ENCODE data around the gene JPT2.

JPT2 gene

DNA sequence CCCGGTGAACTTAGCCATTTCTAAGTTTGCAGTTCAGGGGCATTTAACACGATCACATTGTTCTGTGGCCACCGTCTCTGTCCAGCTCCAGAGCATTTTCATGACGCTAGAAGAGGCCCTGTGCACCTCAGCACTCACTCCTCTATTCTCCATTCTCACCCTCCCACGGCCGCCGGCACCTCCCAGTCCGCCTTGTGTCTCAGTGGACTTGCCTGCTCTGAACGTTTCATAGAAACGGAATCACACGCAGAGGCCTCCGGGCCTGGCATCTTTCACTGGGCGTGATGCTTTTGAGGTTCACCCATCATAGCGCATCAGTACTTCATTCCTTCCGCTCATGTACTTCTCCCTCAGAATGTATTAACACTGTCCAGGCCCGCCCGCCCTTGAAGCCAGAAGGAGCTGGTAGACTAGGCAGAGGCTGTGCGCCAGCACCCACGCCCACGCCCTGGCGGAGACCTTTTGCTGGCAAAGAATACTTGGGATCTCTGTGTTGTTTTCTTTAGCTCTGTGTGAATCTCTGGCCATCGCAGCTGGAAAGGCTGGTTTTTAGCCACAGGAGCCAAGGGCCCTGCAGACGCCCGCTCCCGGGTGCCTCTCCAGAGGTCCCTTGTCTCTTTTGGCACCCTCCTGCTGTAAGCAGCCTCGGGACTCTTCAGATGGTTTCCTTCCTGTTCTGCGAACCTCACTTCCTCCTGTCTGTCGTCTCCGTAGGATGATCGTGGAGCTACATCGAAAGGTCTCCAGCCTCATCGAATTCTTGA is 23.4 kb upstream of the JPT2 start:
- DNase-seq = no peak

DNA sequence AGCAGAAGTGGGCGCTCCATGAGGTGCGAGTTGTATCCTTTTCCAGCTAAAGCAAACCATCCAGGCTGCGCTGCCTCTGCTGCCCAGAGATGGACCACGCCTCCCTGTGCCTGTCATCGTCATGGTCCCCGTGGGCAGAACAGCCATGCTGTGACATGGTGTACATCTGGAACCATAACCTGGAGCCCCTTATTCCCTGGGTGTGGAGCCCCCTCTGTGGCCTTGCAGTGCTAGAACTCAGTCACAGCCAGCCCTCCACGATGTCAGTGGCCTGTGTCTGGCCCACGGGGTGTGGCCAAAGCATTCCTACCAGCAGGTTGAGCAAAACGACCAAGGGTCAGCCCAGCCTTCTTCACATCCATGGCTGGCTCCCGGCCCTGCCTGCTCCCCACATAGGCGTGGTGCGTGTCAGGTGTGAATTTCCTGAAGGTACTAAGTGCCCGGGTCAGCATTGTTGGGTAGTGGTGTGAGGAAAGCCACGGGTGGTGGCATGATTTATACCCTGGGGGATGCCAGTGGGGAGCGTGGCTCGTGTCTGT is 22.7 kb upstream of the JPT2 start:
- DNase-seq = no peak

- DNase-seq = no peak
Measured at GRCh38 chr16:1655909-1656807, 21.9 kb upstream of the JPT2 start.

DNA sequence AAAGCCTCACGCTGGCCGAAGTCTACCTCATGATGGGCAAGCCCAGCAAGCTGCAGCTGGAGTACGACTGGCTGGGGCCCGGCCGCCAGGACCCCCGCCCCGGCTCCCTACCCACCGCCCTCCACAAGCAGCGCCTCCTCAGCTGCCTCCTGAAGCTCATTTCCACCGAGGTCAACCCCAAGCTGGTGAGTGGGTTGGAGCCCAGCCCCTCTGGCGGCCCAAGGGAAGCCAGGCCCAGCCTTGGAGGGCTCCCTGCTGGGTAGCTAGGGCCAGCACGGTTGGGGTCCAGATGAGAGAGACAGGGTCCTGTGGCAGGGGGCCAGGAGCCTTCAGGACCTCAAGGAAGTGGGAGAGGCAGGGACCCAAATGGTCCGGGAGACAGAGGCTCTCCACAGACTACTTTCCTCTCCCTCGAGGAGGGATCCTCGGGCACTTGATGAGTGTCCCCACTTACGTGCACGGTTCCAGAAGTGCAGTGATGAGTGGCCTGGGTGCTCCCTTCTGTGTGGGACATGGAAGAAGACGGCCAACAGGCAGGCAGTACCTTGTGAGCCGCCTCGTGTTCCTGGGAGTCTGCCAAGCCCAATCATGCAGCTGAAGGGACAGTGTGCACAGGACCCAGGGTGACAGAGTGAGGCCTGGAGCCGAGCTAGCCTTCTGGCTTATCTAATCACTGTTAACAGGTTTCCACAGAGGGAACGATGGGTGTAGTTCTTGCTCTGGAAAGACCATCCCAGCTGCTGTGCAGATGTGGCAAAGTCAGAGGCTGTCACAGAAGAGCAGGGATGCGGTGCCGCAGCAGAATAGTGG is 21.1 kb upstream of the JPT2 start:
- no peak for DNase-seq

DNA sequence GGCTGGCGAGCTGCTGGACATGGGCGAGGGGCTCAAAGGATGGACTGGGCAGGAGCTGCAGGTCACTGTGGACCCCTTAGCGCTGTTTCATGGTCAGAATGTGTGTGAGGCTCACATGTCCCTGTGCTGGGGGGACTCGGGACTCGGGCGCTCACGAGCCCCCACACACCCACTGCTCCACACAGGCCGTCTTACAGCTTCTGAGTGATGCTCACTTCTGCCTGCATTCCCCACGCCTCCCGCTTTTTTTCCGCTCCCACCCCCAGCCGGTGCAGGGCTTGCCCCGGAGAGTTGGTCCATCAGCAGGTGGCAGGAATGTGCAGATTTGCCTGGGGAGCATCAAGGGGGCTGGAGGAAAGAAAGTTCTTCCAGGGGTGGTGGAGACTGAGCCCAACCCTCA is 20.2 kb upstream of the JPT2 start:
- no peak for DNase-seq

- no peak for DNase-seq
Measured at GRCh38 chr16:1659031-1659430, 19.0 kb upstream of the JPT2 start.

DNA sequence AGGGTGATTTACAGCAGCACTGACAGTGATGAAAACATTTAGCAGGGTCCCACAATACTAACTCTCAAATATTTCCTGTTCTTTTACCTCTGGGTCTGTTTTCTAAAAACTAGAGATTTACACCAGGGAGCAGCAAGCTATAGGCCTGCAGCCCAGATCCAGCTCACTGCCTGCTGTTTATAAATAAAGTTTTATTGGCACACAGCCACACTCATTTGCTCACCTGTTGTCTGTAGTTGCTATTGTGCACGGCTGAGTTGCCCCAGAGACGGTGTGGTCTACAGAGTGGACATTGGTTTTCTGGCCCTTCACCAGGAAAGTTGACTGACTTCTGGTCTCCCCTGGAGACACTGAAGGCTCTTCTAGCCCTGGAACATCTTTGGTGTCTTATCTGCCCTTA is 16.3 kb upstream of the JPT2 start:
- no peak for DNase-seq

- DNase-seq = no peak
Measured at GRCh38 chr16:1662543-1662942, 15.5 kb upstream of the JPT2 start.

- DNase-seq = no peak
Measured at GRCh38 chr16:1665829-1666228, 12.2 kb upstream of the JPT2 start.

DNA sequence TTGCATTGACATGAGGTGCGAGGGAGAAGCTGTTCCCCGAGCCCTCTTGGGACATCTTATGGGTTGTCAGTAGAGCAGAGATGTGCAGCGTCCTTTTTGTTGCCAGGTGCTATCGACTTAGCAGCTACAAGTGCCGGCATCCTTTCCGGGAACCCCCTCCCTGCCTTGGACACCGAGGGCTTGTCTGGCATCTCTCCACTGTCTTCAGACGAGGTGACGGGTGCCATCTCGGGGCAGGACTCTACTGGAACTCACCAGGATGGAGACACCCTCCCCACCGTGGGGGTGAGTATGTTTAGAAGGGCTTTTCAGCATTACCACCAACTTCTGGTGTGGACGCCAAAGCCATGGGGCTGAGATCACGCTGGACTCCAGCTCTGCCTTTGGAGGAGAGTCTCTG is 11.8 kb upstream of the JPT2 start:
- no peak for DNase-seq

DNA sequence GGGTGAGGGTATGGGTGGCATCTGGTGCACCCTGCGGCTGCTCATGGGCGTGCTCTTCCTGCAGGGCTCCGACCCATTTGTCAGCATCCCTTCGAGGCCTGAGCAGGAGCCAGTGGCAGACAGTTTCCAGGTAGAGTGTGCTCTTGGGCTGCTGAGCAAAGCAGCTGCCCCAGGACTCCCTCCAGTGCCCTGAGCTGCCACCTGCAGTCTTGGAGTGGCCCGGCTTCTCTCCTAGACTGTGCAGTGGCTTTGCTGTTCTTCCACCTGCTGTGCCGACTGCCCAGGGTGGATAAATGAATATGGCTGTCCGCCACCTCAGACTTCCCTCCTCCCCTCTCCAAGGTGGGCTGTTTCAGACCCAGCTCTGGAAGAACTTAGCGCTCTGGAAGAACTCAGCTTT is 10.8 kb upstream of the JPT2 start:
- no peak for DNase-seq

DNA sequence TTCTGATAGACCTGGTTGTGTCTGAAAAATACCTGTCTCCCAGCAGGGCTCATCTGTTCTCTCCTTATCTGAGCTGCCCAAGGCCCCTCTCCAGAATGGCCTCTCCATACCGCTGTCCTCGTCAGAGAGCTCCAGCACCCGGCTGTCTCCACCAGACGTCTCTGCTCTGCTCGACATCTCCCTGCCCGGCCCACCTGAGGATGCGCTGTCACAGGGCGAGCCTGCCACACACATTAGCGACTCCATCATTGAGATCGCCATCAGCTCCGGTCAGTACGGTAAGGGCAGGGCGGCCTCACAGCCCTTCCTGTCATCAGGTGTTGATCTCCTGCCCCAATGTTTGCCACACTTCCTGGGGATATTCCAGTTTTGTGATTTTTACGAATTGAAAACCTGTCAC is 10.2 kb upstream of the JPT2 start:
- no peak for DNase-seq

DNA sequence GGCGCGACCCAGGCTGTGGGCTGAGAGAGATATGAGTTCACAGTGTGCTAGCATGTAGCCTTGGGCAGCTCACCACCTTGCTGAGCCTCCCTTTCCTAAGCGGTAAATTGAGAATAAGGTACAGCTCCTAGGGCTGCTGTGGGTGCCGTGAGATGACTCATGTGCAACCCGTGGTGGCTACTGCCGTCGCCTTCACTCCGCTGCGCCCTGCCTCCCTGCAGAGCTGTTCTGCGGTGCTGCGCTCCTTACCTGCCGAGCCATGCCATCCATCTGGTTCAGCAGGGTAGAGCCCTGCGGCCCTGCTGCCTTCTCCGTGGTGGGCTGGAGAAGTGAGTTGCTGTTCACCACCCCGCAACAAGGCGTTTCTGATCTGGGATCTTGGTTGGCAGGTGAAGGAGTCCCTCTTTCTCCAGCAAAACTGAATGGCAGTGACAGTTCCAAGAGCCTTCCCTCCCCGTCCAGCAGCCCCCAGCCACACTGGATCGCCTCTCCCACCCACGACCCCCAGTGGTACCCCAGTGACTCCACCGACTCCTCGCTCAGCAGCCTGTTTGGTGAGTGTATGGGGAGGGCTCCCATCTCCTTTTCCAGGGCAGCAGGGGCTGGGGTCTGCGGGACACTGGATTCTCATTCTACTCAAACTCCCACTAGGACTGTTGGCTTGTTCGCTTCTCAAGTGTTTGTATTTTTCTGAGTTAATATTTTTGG is 9.3 kb upstream of the JPT2 start:
- DNase-seq = no peak

- DNase-seq = no peak
Measured at GRCh38 chr16:1669698-1670097, 8.4 kb upstream of the JPT2 start.

- no peak for DNase-seq
Measured at GRCh38 chr16:1670371-1670770, 7.7 kb upstream of the JPT2 start.

DNA sequence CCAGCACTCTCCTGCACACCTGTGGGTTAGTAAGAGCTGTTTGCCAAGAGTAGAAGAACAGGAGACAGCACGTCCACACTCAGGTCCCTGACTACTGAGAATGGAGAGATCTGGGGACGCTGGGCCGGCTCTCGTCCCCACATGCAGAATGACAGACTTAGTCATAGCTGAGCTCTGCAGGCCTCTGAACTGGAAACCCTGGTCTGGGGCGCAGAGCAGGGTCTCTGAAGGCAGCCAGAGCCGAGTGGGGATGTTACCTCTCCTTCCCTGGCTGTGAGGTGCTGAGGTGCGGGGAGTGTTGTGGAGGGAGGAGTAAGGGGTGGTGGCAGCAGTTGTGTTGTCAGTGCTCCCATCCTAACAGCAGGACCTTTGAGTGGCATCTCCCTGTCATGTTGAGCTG is 7.2 kb upstream of the JPT2 start:
- no peak for DNase-seq

- DNase-seq = no peak
Measured at GRCh38 chr16:1673424-1674151, 4.5 kb upstream of the JPT2 start.

DNA sequence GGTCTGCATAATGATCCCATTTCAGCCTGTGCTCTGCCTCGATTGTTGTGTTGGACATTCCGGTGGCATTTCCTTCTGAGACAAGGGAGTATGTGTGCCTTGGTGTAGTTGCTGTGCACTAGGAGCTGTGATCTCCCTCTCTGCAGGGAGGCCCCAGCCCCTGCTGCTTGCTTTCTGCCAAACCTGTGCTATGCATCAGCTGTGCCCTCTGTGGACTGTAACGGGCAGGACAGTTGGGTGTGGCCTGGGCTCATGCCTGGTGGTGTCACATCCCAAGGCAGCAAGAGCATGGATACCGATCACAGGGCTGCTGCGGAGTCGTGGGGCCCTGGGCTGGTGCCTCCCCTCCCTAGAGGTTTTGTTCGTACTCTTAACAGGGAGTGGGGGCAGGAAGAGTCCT is 3.8 kb upstream of the JPT2 start:
- DNase-seq = no peak

- no peak for DNase-seq
Measured at GRCh38 chr16:1674751-1675664, 3.1 kb upstream of the JPT2 start.

DNA sequence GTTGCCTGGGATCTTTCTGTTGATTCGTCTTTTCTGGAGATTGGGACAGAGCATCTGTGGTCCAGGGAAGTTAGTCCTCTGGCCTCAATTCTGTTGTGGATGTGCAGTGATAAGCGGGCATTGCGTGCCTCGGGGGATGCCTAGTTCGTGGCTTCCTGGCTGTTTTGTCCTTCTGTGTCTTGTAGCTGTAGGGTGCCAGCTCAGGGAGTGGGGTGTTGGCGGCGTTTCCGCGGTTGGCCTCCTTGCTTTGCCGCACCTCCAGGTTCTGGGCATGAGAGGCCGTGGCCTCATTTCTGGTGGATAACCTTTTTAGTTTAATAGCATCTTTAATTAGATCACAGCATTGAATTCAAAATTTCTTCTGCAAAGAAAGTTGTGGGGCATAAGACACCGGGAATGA is 1.4 kb upstream of the JPT2 start:
- DNase-seq = no peak

DNA sequence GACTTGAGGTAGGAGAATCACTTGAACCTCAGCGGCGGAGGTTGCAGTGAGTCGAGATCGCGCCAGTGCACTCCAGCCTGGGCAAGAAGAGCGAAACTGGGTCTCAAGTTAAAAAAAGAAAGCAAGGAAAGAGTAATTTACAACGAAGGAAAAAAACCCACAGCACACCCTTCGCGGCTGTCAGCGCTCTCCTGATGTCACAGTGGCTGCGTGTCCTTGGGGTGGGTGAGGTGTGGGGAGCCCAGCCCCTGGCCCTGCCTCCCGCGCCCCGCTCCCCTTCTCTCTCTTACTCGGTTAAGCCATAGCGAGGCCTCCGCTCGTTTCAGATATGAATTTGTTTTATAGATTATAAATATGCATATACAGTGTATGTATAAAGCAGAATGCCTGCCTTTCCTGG is 740 bp upstream of the JPT2 start:
- DNase-seq = no peak
